GM12864 (cell line): ENCODE results near the gene GPT2.

Experiments
- DNase-seq: peaks from one replicate; pipeline ENCODE4 v3.0.0-alpha.2; 2011; ENCODE audit warnings: low read depth
- H3K4me3 ChIP-seq: 2 replicates; pipeline ENCODE4 v1.5.1; 2011; ENCODE audit warnings: mild to moderate bottlenecking, low read depth, low read length, control low read depth
- TF ChIP-seq, protein P1 (sequence below): IDR thresholded peaks from 2 replicates; pipeline ENCODE4 v1.5.1; 2011; ENCODE audit warnings: low read depth, mild to moderate bottlenecking, moderate library complexity, low read length, control low read depth, inconsistent platforms; ENCODE audit errors: missing control alignments

Gene GPT2

DNA sequence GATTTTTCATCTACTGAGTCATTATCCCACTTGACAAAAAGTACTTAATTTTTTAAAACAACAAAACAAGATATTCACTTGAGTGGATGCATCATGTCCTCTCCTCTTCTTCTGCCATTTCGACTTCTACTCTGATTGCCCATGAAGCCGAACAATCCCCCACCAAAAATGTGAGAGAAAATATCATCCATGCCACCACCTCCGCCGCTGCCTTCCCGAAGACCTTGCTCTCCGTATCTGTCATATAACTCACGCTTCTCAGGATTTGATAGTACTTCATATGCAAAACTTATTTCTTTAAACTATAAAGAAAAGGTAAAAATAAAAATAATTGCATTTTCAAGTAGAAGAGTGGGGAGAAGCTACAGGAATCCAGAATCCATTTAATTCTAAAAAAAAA lies 87.1 kb downstream of the GPT2 start:
- no peak overlapping the region for H3K4me3 ChIP-seq
- TF ChIP-seq, protein P1, sequence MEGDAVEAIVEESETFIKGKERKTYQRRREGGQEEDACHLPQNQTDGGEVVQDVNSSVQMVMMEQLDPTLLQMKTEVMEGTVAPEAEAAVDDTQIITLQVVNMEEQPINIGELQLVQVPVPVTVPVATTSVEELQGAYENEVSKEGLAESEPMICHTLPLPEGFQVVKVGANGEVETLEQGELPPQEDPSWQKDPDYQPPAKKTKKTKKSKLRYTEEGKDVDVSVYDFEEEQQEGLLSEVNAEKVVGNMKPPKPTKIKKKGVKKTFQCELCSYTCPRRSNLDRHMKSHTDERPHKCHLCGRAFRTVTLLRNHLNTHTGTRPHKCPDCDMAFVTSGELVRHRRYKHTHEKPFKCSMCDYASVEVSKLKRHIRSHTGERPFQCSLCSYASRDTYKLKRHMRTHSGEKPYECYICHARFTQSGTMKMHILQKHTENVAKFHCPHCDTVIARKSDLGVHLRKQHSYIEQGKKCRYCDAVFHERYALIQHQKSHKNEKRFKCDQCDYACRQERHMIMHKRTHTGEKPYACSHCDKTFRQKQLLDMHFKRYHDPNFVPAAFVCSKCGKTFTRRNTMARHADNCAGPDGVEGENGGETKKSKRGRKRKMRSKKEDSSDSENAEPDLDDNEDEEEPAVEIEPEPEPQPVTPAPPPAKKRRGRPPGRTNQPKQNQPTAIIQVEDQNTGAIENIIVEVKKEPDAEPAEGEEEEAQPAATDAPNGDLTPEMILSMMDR, result no peak
- no peak for DNase-seq

DNA sequence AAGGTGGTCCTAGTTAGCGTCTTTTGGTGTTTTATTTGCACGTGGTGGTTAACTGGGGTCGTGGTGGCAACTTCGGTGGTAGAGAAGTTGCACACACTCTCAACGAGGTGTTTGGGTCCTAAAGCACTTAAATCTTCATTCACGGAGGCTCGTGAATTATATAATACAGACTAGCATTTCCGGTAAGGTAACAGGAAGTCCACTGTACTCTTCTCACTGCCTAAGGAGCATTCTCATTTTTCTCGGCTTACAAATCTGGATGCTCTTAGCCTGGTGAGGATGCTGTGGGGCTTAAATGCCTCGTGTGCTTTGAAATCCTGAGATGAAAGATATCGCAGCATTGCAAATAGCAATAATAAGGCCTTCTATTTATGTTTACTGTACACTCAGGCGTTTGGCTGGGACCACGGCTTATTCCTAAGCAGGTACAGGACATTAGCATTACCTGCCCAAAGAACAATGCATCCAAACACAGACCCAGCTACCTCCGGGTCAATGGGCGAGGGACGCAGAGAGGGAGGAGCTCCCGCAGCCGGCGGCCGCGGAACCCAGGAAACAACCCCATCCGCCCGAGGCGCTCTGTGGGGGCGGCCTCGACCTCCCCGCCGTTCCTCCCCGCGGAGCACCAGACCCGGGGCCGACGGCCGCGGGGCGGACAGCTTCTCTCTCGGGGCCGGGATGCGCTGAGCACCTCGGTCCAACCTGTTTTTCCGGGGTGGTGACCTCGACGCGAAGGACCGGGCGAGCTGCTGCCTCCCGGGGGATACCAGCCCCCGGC lies 88.5 kb downstream of the GPT2 start:
- H3K4me3 ChIP-seq, result peak overlapping the region; percentile 97
- DNase-seq, result no peak
- TF ChIP-seq, protein P1, result no peak

DNA sequence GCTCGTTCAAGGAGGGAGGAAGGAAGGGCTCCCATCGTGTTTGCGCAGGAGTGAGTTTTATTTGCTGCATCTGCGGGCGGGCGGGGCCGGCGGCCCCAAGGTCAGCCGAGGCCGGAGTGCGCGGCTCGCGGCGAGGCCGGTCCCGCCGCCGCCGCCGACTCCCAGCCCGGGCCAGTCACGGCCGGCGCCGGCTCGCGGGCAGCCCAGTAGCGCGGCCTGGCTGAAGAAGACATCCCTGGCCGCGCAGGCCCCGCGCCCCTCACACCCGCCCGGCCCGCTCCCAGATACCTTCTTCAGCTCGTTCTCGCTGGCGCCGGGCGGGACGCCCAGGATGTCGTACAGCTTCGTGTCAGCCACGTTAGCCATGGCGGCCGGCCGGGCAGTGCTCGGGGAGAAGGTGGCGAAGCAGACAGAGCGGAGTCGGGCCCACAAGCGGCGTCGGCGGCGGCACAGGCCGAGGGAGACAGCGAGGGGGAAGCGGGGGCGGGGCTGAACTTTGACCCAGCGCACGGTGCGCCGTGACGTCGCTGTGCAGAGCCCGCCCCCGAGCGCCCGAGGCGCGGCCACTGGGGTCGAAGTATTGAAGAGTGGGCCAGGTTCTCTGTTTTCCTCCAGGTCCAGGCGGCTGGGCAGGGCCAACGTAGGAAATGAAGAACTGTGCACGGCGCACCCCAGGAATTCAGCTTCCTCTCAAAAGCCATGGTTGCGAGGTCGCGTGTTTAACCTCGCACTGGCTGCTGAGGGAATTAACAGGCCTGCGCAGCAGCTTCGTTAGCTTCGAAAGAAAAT lies 89.2 kb downstream of the GPT2 start, which contains the start of gene DNAJA2:
TSS of gene DNAJA2 (minus strand) at position 468 of the 789 bp plus-strand sequence. CDS start at position 366, 102 bp downstream.
- TF ChIP-seq, protein P1, result no peak
- no peak for DNase-seq
- peak within 1 kb of the TSS; percentile 97 for H3K4me3 ChIP-seq

DNA sequence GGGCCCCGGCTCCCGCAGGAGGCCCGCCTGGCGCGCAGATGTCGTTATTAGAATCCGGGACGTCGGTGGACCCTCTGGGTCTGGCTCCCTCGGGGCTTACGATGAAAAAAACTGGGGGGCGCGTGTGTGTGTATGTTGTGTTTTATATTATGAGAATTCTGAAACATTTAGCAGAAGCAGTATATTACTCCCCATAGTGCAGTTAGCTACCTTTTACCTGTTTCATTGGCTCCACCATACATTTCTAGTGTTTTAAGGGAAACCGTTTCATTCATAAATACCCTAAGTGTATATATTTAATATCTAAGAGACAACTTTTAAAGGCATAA lies 89.8 kb downstream of the GPT2 start:
- DNase-seq, result no peak
- TF ChIP-seq, protein P1, result no peak
- H3K4me3 ChIP-seq, result peak overlapping the region; percentile 97

DNA sequence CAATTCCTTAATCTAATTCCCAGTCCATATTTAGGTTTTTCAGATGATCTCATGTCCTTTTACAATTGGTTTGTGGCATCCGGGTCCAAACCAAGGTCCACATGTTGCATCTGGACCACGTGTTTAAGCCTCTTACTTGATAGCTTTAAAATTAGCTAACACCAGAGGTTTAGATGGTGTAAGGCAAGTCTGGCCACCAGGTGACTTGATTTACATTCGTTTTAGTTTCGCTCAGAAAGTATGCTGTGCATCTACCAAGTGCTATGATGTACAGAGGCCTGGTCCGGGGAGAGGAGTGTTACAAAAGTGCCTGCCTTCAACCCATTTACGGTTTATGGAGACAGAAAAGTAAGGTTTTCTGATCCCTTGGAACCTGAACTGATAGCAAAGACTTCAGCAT lies 90.2 kb downstream of the GPT2 start:
- H3K4me3 ChIP-seq, result peak overlapping the region; percentile 97
- TF ChIP-seq, protein P1, result peak; percentile 24
- peak; percentile 64 for DNase-seq

DNA sequence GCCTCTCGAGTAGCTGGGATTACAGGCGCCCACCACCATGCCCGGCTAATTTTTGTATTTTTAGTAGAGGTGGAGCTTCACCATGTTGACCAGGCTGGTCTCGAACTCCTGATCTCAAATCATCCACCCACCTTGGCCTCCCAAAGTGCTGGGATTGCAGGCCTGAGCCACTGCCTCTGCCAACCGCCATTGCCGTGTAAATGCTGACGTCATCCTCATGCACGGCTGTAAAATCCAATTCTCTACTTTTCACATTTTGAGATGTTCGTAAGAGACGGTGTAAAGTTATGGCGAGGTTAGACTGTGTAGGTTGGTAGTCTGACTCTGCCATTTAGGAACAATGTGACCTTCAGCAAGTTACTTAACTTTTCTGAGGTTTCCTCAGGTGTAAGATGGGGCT lies 91.0 kb downstream of the GPT2 start:
- DNase-seq, result no peak
- no peak overlapping the region for H3K4me3 ChIP-seq
- TF ChIP-seq, protein P1, result no peak
